ENCODE results near the gene CLCN5. TPM values are rescaled to one million over a fixed set of nuclear protein-coding genes. Genes with fewer than 3 reads are reported as not detected.

Gene CLCN5
- total RNA-seq, 1 donor from 2014 or later, result 2.1 TPM

GRCh38 chrX:49925176-49925575, 2.8 kb downstream of the CLCN5 start:
- intact Hi-C loops (cut with DNase I), result no loop called here
- no peak for DNase-seq (ENCODE audit: low spot score)

- no peak for DNase-seq (ENCODE audit: low spot score)
- intact Hi-C loops (cut with DNase I), result no loop called here
Observed at GRCh38 chrX:49930039-49930438, 7.6 kb downstream of the CLCN5 start.

- intact Hi-C loops (cut with DNase I), result no loop called here
- no peak for DNase-seq (ENCODE audit: low spot score)
Observed at GRCh38 chrX:49932791-49933190, 10.4 kb downstream of the CLCN5 start.

GRCh38 chrX:49934148-49934547, 11.8 kb downstream of the CLCN5 start:
- no peak for DNase-seq (ENCODE audit: low spot score)
- intact Hi-C loops (cut with DNase I), result no loop called here

GRCh38 chrX:49934729-49935128, 12.3 kb downstream of the CLCN5 start:
- no peak for DNase-seq (ENCODE audit: low spot score)
- intact Hi-C loops (cut with DNase I), result no loop called here

- intact Hi-C loops (cut with DNase I), result no loop called here
Observed at GRCh38 chrX:49947781-49948180, 25.4 kb downstream of the CLCN5 start.

GRCh38 chrX:49949961-49950360, 27.6 kb downstream of the CLCN5 start:
- intact Hi-C loops (cut with DNase I), result no loop called here

More at GRCh38 chrX:49947781-49948180, 25.4 kb downstream of the CLCN5 start:
- no peak for DNase-seq (ENCODE audit: low spot score)

GRCh38 chrX:49951524-49952193, 29.3 kb downstream of the CLCN5 start:
- DNase-seq (ENCODE audit: low spot score), result no peak
- intact Hi-C loops (cut with DNase I), result no loop called here

More at GRCh38 chrX:49949961-49950360, 27.6 kb downstream of the CLCN5 start:
- DNase-seq (ENCODE audit: low spot score), result no peak

- intact Hi-C loops (cut with DNase I), result no loop called here
- no peak for DNase-seq (ENCODE audit: low spot score)
Observed at GRCh38 chrX:49956313-49956712, 33.9 kb downstream of the CLCN5 start.

- DNase-seq (ENCODE audit: low spot score), result no peak
- intact Hi-C loops (cut with DNase I), result no loop called here
Observed at GRCh38 chrX:49958727-49959485, 36.5 kb downstream of the CLCN5 start.

- intact Hi-C loops (cut with DNase I), result no loop called here
- DNase-seq (ENCODE audit: low spot score), result no peak
Observed at GRCh38 chrX:49959602-49960001, 37.2 kb downstream of the CLCN5 start.

- intact Hi-C loops (cut with DNase I), result no loop called here
Observed at GRCh38 chrX:49960061-49960460, 37.7 kb downstream of the CLCN5 start.

GRCh38 chrX:49970674-49971073, 48.3 kb downstream of the CLCN5 start:
- intact Hi-C loops (cut with DNase I), result no loop called here
- no peak for DNase-seq (ENCODE audit: low spot score)

More at GRCh38 chrX:49960061-49960460, 37.7 kb downstream of the CLCN5 start:
- no peak for DNase-seq (ENCODE audit: low spot score)

GRCh38 chrX:49972328-49972860, 50.0 kb downstream of the CLCN5 start:
- DNase-seq (ENCODE audit: low spot score), result no peak
- intact Hi-C loops (cut with DNase I), result no loop called here

- DNase-seq (ENCODE audit: low spot score), result no peak
- intact Hi-C loops (cut with DNase I), result no loop called here
Observed at GRCh38 chrX:49976682-49977197, 54.3 kb downstream of the CLCN5 start.

- intact Hi-C loops (cut with DNase I), result no loop called here
- no peak for DNase-seq (ENCODE audit: low spot score)
Observed at GRCh38 chrX:49977319-49978090, 55.1 kb downstream of the CLCN5 start.

GRCh38 chrX:49978176-49978575, 55.8 kb downstream of the CLCN5 start:
- intact Hi-C loops (cut with DNase I), result no loop called here

GRCh38 chrX:49986058-49986457, 63.7 kb downstream of the CLCN5 start:
- intact Hi-C loops (cut with DNase I), result no loop called here
- no peak for DNase-seq (ENCODE audit: low spot score)

More at GRCh38 chrX:49978176-49978575, 55.8 kb downstream of the CLCN5 start:
- no peak for DNase-seq (ENCODE audit: low spot score)

- intact Hi-C loops (cut with DNase I), result no loop called here
- no peak for DNase-seq (ENCODE audit: low spot score)
Observed at GRCh38 chrX:49987651-49988050, 65.3 kb downstream of the CLCN5 start.

- intact Hi-C loops (cut with DNase I), result no loop called here
- DNase-seq (ENCODE audit: low spot score), result no peak
Observed at GRCh38 chrX:49988143-49988542, 65.7 kb downstream of the CLCN5 start.
